NCI-H82 (cell line): ENCODE measurements around the gene UBXN7.
"Not testable (repeated sequence)": the region's sequence is repeated elsewhere in the genome, so short reads cannot be mapped to it uniquely, and the experiment has no call there.

Source experiments
- DNase-seq: peaks from one replicate; lab custom pipeline; 2025; lab: John Stamatoyannopoulos, UW

Gene UBXN7

GRCh38 chr3:196355668-196356067 is 76.6 kb downstream of the UBXN7 start:
- no peak for DNase-seq

DNA sequence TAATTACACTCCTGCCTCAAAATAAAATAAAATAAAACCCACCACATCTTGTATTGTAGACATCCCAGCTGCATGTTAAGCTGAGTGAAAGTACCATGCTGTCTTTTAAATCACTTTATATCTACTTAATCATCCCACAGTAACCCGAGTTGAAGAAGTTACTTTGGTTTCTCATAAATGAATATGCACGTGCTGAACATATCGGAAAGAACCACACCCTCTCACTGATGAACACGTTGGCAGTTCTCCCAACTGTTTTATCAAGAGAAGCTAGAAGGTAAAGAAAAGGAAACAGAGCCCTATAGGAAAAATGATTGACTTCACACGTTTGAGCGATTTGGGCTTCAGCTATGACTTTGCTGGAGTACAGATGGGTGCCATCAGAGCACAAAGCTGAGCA is 78.1 kb downstream of the UBXN7 start:
- DNase-seq: no peak

DNA sequence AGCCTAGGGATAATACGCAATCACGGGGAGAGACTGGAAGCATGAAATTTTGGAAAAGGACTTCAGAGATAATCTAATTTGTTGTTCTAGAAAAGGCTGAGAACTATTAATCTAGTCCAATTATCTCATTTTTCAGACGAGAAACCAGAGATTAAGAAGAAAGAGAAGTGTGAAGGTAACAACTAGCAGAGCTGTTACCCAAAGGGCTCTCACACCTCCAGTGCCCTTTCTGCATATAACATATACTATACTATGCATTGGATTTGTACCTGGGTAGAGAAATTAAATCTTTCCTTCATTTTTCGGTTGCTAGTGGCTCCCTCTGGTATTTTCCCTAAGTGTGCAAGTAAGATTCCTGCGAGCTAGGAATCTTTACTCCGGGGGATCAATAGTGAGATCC is 80.7 kb downstream of the UBXN7 start:
- DNase-seq: no peak

DNA sequence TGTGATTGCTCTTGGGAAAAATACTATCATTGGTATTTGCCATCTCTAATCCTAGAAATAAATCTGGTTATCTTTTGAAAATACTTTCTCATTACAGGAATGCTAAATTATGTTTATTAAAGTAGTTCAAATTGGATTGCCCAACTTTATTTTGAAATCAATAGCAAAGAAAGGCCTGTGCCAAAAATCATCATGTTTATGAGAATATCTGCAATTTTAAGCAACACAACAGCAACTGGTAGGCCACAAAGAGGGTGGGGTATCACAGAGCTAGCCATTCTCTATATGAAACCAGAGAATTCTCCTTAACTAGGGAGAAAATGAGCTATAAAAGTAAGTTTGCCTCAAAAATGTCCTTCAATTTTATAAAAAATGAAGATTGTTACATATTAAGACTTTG is 82.2 kb downstream of the UBXN7 start:
- DNase-seq: no peak

DNA sequence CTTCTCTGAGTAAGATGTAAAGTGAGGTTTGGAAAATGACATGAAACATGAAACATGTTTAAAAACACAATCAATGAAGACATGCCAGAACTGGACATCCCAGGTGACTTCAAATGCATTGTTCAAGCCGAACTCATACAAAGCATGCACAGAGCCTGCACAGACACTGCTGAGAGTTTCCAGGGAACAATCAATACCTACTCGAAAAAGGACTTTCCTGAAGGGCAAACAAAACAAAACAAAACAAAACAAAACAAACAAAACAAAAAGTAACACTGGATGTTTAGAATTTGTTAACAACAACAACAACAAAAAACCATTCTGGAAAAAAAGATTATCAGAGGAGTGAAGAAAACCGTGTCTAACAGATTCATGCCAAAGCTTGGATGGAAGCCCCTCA is 83.5 kb downstream of the UBXN7 start:
- no peak for DNase-seq

DNA sequence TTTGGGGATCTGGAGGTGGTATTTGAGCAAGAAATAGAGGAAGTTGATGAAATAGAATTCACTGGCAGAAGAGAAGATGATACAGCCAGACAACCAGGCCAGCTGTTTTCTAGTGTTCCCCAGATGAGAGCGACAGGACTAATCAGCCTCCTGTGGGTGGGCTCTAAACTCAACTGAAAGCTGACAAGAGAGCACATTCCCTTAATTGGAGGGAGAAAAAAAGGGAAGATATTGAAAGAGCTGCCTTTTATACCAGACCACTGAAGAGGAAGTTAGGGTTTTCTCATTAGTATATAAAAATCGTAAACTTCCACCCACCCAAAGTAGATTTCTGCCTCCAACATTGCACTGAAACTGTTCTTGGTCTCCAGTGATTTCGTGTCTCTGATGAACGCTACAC is 87.6 kb downstream of the UBXN7 start:
- no peak for DNase-seq

GRCh38 chr3:196343917-196344316 is 88.3 kb downstream of the UBXN7 start:
- DNase-seq: not testable (repeated sequence)

DNA sequence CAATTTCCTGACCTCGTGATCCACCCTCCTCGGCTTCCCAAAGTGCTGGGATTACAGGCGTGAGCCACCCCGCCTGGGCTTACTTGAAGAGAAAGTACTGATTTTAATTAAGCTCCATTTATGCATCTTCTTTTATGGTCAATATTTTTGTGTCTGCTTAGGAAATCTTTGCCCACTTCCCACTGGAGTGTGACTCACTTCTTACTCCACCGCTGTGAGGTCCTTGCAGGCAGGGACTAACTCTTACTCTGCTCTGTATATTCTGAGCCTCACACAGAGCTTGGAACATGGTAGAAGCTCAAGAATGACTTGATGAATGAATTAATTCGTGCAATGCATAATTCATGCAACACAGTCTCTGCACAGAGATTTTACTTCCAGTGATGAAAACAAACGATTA is 91.1 kb downstream of the UBXN7 start:
- no peak for DNase-seq

DNA sequence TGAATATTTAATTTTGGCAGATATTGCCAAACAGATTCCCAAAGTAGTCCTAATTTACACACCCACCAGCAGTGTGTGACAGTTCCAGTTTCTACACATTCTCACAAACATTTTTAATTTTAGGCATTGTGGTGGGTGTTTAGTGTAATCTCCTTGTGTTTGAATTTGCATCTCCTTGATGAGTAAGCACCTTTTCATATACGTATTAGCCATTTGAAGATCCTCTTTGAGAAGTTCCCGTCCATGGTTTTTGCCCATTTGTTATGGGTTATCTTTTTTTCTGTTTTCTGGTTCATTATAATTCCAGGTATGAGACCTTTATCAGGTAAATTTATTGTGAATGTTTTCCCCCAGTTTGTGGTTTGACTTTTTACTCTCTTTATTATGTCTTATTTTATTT is 91.8 kb downstream of the UBXN7 start:
- no peak for DNase-seq

DNA sequence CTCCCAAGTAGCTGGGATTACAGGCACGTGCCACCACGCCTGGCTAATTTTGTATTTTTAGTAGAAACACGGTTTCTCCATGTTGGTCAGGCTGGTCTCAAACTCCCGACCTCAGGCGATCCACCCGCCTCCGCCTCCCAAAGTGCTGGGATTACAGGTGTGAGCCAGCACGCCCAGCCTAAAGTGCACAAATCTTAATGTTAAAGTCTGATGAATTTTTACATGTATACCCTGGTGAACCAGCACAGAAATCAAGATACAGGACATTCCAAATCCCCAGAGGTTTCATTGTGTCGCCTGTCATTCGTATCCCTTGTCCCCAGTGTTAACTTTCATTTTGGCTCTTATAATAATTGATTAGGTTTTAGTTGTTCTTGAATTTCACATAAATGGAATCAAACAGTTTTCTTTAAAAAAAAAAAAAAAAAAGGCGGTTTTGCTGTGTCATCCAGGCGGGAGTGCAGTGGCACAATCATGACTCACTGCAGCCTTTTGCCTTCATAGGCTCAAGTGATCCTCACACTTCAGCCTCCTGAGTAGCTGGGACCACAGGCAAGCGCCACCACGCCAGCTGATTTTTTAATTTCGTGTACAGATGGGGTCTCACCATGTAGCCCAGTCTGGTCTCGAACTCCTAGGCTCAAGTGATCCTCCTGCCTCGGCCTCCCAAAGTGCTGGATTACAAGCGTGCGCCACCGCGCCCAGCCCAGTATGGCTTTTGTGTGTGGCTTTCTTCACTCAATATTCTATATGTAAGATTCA is 92.6 kb downstream of the UBXN7 start:
- DNase-seq: no peak

DNA sequence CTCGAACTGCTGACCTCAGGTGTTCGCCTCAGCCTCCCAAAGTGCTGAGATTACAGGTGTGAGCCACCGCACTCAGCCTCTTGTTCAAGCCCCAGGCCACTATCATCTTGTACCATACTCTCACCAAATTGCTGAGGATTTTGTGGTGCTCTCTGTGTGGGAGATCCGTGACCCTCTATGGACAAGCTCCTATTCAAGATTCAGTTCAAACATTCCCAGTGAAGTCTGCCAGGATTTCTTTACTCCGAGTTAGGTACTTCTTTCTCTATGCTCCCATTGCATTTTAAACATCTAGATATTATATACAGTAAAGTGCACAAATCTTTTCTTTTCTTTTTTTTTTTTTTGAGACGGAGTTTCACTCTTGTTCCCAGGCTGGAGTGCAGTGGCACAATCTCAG is 93.2 kb downstream of the UBXN7 start:
- DNase-seq: no peak

DNA sequence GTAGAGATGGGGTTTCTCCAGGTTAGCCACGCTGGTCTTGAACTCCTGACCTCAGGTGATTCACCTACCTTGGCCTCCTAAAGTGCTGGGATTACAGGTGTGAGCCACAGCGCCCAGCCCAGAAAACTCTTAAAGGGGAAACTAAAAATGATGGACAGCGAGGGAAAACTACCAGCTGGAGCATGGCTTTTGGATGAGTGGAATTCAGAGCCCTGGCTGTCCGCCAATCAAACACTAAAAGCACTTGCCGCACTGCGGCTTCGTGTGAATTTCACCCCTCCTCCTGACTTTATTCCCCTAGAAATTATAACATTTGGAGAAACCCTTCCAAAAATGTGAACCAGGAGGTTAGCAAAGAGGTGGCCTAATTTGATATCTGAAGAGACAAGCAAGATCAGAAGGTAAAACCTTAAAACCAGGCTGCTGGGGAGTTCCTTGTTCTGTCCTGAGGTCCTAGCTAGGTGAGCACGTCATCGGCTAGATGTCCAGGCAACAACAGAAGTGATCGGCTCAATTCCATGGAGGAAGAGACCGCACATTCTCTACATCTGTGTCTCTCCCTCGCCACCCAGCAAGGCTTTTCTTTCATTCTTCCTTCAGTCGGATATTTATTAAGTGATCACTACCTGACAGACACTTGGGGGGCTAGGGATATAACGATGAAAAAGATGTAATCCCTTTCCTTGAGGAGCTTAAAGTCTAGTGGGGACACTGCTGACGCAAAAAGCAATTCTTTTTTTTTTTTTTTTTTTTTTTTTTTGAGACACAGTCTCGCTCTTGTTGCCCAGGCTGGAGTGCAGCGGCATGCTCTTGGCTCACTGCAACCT is 95.7 kb downstream of the UBXN7 start:
- no peak for DNase-seq

GRCh38 chr3:196335503-196335948 is 96.7 kb downstream of the UBXN7 start:
- DNase-seq: no peak

GRCh38 chr3:196334982-196335381 is 97.2 kb downstream of the UBXN7 start:
- DNase-seq: no peak

DNA sequence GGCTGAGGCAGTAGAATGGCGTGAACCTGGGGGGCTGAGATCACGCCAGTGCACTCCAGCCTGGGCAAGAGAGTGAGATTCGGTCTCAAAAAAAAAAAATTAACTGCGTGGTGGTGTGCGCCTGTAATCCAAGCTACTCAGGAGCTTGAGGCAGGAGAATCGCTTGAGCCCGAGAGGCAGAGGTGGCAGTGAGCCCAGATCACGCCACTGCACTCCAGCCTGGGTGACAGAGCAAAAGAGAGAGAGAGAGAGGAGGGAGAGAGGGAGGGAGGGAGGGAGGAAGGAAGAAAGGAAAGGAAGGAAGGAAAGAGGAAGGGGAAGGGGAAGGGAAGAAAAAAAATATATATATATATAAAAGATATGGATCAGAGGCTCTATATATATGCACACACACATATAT is 100.1 kb downstream of the UBXN7 start:
- DNase-seq: no peak

DNA sequence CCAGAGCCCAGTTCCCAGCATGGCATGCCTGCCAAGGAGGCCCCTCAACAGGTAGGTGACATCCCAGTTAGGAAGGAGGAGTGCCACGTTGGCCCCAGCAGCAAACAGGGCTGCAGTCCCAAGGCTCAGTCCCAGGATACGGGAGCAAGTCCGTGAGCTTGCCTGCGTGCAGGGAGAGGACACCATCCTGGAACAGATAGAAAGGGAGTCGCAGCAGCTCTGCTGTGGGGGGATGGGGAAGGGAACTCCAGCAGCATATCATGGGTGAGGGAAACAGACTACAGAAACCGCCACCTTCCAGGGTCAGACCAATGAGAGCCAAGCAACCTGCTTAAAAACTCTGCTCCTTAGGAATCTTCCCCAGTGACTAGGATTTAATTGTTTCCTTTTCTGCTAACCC is 104.8 kb downstream of the UBXN7 start:
- peak; percentile 33 for DNase-seq

DNA sequence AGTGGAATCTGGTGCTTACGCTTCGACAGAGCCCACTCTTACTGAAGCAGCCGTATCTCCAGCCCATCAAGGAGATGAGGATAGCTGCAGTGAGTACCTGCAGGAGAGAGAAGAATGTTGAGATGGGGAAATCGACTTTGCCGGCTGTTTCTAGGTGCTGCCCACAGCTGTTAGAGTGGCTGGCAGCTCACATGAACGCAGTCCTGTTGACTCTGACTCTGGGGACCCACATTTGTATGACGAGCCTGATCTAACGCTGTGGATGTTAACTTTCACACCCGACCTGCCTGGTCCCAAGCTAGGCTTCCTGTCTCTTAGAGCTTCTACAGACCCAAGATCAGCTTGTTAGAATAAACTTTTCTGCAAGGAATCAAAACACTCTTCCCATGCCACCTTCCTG is 105.3 kb downstream of the UBXN7 start:
- no peak for DNase-seq

- DNase-seq: peak; percentile 89
Measured at GRCh38 chr3:196323691-196324090, 108.5 kb downstream of the UBXN7 start.

GRCh38 chr3:196323016-196323415 is 109.2 kb downstream of the UBXN7 start:
- DNase-seq: no peak

DNA sequence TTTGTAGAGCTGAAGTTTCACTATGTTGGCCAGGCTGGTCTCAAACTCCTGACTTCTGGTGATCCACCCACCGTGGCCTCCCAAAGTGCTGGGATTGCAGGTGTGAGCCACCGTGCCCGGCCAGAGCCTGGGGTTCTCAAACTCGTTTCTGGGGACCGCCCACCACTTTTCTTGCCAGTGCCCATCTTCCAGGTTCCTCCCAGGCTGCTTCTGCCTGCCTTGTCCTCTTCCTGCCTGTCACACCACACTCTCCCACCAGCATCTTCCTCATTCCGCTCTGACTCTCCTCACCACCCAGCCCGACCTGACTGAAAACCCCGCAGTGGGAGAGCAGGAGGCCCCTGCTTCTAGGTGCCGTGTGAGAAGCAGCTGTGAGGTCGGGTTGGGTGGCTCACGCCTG is 111.1 kb downstream of the UBXN7 start:
- DNase-seq: no peak

- no peak for DNase-seq
Measured at GRCh38 chr3:196320137-196320536, 112.1 kb downstream of the UBXN7 start.

- peak; percentile 96 for DNase-seq
Measured at GRCh38 chr3:196317687-196318467, 114.3 kb downstream of the UBXN7 start, which contains the start of gene DYNLT2B. DYNLT2B (minus strand) TSS chr3:196318240; CDS start chr3:196318152, 88 bp downstream.
